A549 (cell line): Measurements from ENCODE around the gene CTSK.

ENCODE experiments used
- BHLHE40 ChIP-seq: IDR thresholded peaks from 2 replicates; pipeline ENCODE4 v1.6.1; 2012; ENCODE audit warnings: low read depth, low read length, inconsistent platforms
- CTCF ChIP-seq: fragments of >200 bp; sonication (Bioruptor Twin); formaldehyde crosslinking; IDR thresholded peaks from 3 replicates; pipeline ENCODE4 v1.5.1; 2016
- EP300 ChIP-seq, 2 experiments: fragments of >200 bp; sonication (Bioruptor Twin); formaldehyde crosslinking; IDR thresholded peaks; 2 replicates in 1 of 2; 3 replicates in 1 of 2; pipeline ENCODE4 v1.6.1; 2016 to 2017
- REST ChIP-seq: fragments of 200-600 bp; sonication (generic); IDR thresholded peaks from 2 replicates; pipeline ENCODE4 v1.6.1; 2016; ENCODE audit warnings: antibody characterized with exemption, mild to moderate bottlenecking, moderate library complexity
- ZNF302 ChIP-seq: fragments of 250-450 bp; sonication (Bioruptor Pico); IDR thresholded peaks from 2 replicates; pipeline ENCODE4 v1.9.0; 2021; ENCODE audit warnings: inconsistent platforms, mild to moderate bottlenecking, moderate library complexity

GRCh38 chr1:150809651-150810050 is 1.6 kb upstream of the CTSK start:
- TF ChIP-seq EP300 (IDR thresholded peaks at IDR 0.05): no peak
- no peak for TF ChIP-seq ZNF302
- no peak for TF ChIP-seq CTCF
- TF ChIP-seq BHLHE40: no peak
- no peak for TF ChIP-seq REST
